Transverse colon (tissue), 4 donors: ENCODE measurements around the gene GTF2I.
"Not testable (repeated sequence)": the region's sequence is repeated elsewhere in the genome, so short reads cannot be mapped to it uniquely, and the experiment has no call there.

ENCODE experiments used
- EP300 ChIP-seq: sonication (generic); formaldehyde crosslinking; IDR thresholded peaks from one replicate; pipeline ENCODE4 v1.6.1; 2017; ENCODE audit warnings: antibody characterized with exemption, low read depth
- POLR2A ChIP-seq: fragments of 450-650 bp; IDR thresholded peaks from one replicate; pipeline ENCODE4 v1.6.1; 2016; ENCODE audit warnings: antibody characterized with exemption, mild to moderate bottlenecking, moderate library complexity
- POLR2AphosphoS5 ChIP-seq, 3 donors: sonication (generic); formaldehyde crosslinking; IDR thresholded peaks; one replicate each; pipeline ENCODE4 v1.6.1; 2016; ENCODE audit warnings: antibody characterized with exemption in 3 of 3
- TF ChIP-seq, protein P1 (sequence below), 5 experiments: fragments of 200-600 bp in 3 of 5; fragments of 450-650 bp in 2 of 5; sonication (generic) in 3 of 5; IDR thresholded peaks; 1 replicate in 2 of 5; 2 replicates in 3 of 5; pipeline ENCODE4 v1.5.1; 2016 to 2017; ENCODE audit warnings: antibody characterized with exemption in 5 of 5, inconsistent platforms in 3 of 5, mild to moderate bottlenecking in 2 of 5, moderate library complexity in 1 of 5

GRCh38 chr7:74783595-74783994 is 126.1 kb downstream of the GTF2I start:
- TF ChIP-seq, protein P1, sequence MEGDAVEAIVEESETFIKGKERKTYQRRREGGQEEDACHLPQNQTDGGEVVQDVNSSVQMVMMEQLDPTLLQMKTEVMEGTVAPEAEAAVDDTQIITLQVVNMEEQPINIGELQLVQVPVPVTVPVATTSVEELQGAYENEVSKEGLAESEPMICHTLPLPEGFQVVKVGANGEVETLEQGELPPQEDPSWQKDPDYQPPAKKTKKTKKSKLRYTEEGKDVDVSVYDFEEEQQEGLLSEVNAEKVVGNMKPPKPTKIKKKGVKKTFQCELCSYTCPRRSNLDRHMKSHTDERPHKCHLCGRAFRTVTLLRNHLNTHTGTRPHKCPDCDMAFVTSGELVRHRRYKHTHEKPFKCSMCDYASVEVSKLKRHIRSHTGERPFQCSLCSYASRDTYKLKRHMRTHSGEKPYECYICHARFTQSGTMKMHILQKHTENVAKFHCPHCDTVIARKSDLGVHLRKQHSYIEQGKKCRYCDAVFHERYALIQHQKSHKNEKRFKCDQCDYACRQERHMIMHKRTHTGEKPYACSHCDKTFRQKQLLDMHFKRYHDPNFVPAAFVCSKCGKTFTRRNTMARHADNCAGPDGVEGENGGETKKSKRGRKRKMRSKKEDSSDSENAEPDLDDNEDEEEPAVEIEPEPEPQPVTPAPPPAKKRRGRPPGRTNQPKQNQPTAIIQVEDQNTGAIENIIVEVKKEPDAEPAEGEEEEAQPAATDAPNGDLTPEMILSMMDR (IDR thresholded peaks at IDR 0.05) = not testable (repeated sequence)
- not testable (repeated sequence) for TF ChIP-seq POLR2AphosphoS5 (IDR thresholded peaks at IDR 0.05); POLR2A; EP300
